Kidney (tissue), 14 donors: Measurements from ENCODE around the gene HOMER3. TPM values are rescaled to one million over a fixed set of nuclear protein-coding genes. Genes with fewer than 3 reads are reported as not detected.

Source experiments
- DNase-seq, 5 donors: peaks; one replicate each; pipeline ENCODE4 v3.0.0-alpha.2; 2013 to 2020
- FAIRE-seq: peaks from 2 replicates; lab custom pipeline; 2012; peaks lifted over from hg19 to GRCh38; lab: Jason Lieb, UNC
- H3K27ac ChIP-seq, 2 donors: one replicate each; pipeline ENCODE4 v1.7.0; 2013; ENCODE audit warnings: low read depth in 2 of 2, low read length in 2 of 2, inconsistent platforms in 1 of 2
- H3K27me3 ChIP-seq: one replicate; pipeline ENCODE4 v1.7.1; 2013; ENCODE audit warnings: low read length, inconsistent platforms; ENCODE audit not compliant: control insufficient read depth, insufficient read depth
- H3K36me3 ChIP-seq, 3 donors: one replicate each; pipeline versions ENCODE4 v1.7.0 to v1.7.1; 2013; ENCODE audit warnings: low read length in 3 of 3, control low read depth in 1 of 3, inconsistent platforms in 1 of 3; ENCODE audit not compliant: insufficient read depth in 3 of 3, control insufficient read depth in 2 of 3
- H3K4me1 ChIP-seq, 3 donors: one replicate each; pipeline versions ENCODE4 v1.7.0 to v1.7.1; 2013; ENCODE audit warnings: low read length in 3 of 3, inconsistent platforms in 1 of 3, low read depth in 1 of 3; ENCODE audit not compliant: control insufficient read depth in 2 of 3, insufficient read depth in 2 of 3
- H3K4me3 ChIP-seq, 3 donors: one replicate each; pipeline versions ENCODE4 v1.7.0 to v1.8.1; 2013; ENCODE audit warnings: low read length in 3 of 3, control low read depth in 1 of 3, inconsistent platforms in 1 of 3
- H3K9ac ChIP-seq, 3 donors: one replicate each; pipeline versions ENCODE4 v1.7.0 to v1.7.1; 2013; ENCODE audit warnings: low read length in 3 of 3, control low read depth in 1 of 3, inconsistent platforms in 1 of 3
- H3K9me3 ChIP-seq, 3 donors: one replicate each; pipeline versions ENCODE4 v1.7.0 to v1.7.1; 2013; ENCODE audit warnings: low read length in 3 of 3, control low read depth in 1 of 3, inconsistent platforms in 1 of 3; ENCODE audit not compliant: control insufficient read depth in 2 of 3, insufficient read depth in 1 of 3
- intact Hi-C: fragments of 100-400 bp; cut with DNase I; formaldehyde crosslinking; loops from one replicate; pipeline ENCODE4 v1.11.1; 2022
- polyA plus RNA-seq: library from polyadenylated mRNA; stranded (reverse); fragments of 350-450 nt; fragmentation: Illumina TruSeq; extraction: RNeasy Lipid Tissue Mini Kit (QIAGEN cat#74804); gene quantifications from one replicate; pipeline ENCODE4 v1.2.3, GENCODE V29; 2014; ENCODE audit warnings: low read depth, low replicate concordance; ENCODE audit not compliant: insufficient read depth
- total RNA-seq: library from RNA; stranded (reverse); fragmentation: NEBNext Ultra II Directional; extraction: Animal tissue kit (Norgen Biotek cat#: 25700); gene quantifications from one replicate; pipeline ENCODE4 v1.2.1, GENCODE V29; 2021
- TF ChIP-seq, protein P1 (sequence below): IDR thresholded peaks from 3 replicates; pipeline ENCODE4 v1.5.1; 2012; ENCODE audit warnings: mild to moderate bottlenecking, moderate library complexity, borderline replicate concordance; ENCODE audit not compliant: insufficient read depth; ENCODE audit errors: extremely low read depth
- donor health status: control.
- donor health status: control.
- donor health status: control.
- donor health status: control.
- donor health status: control.
- donor health status: DM: yes; HTN: yes; CAD: no.
- donor health status: Normal renal cell carcinoma (clear cell type).

HOMER3 gene
- total and polyA plus RNA-seq, 2 donors from 2014 or later = 34.3 to 53.1 TPM

- Histone ChIP-seq H3K4me1 (no peaks in the 10 kb centered on the region), H3K27me3 (no peaks in the 10 kb centered on the region), H3K9me3 (no peaks in the 10 kb centered on the region), H3K36me3 (no peaks in the 10 kb centered on the region), H3K9ac (no peak overlapping the region), H3K27ac (no peak overlapping the region), H3K4me3 (no peak overlapping the region)
- TF ChIP-seq, protein P1, sequence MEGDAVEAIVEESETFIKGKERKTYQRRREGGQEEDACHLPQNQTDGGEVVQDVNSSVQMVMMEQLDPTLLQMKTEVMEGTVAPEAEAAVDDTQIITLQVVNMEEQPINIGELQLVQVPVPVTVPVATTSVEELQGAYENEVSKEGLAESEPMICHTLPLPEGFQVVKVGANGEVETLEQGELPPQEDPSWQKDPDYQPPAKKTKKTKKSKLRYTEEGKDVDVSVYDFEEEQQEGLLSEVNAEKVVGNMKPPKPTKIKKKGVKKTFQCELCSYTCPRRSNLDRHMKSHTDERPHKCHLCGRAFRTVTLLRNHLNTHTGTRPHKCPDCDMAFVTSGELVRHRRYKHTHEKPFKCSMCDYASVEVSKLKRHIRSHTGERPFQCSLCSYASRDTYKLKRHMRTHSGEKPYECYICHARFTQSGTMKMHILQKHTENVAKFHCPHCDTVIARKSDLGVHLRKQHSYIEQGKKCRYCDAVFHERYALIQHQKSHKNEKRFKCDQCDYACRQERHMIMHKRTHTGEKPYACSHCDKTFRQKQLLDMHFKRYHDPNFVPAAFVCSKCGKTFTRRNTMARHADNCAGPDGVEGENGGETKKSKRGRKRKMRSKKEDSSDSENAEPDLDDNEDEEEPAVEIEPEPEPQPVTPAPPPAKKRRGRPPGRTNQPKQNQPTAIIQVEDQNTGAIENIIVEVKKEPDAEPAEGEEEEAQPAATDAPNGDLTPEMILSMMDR = no peak
- FAIRE-seq (no peak), DNase-seq (peak in 1 of 5 donors; percentile 50)
- intact Hi-C loops = no loop called here
These were observed 47.3 kb downstream of the HOMER3 start for GRCh38 chr19:18893587-18894253.

GRCh38 chr19:18889949-18890745 is 50.9 kb downstream of the HOMER3 start:
- intact Hi-C loops = no loop called here
- Histone ChIP-seq H3K36me3 (no peaks in the 10 kb centered on the region), H3K9ac (no peak overlapping the region), H3K27ac (no peak overlapping the region), H3K4me1 (no peaks in the 10 kb centered on the region), H3K27me3 (no peaks in the 10 kb centered on the region), H3K9me3 (no peaks in the 10 kb centered on the region), H3K4me3 (no peak overlapping the region)
- FAIRE-seq = no peak
- TF ChIP-seq, protein P1 = no peak
- no peak for DNase-seq

GRCh38 chr19:18886972-18887371 is 54.0 kb downstream of the HOMER3 start:
- Histone ChIP-seq H3K4me3 (no peak overlapping the region), H3K27ac (no peak overlapping the region), H3K9ac (no peak overlapping the region), H3K27me3 (no peaks in the 10 kb centered on the region), H3K4me1 (no peaks in the 10 kb centered on the region), H3K9me3 (no peaks in the 10 kb centered on the region), H3K36me3 (no peaks in the 10 kb centered on the region)
- FAIRE-seq (no peak), DNase-seq (no peak)
- TF ChIP-seq, protein P1 = no peak
- intact Hi-C loops = no loop called here
